Loucy (cell line): ENCODE data around the gene SIRPA.

Source experiments
- H2AFZ ChIP-seq: fragments of 200-600 bp; sonication (generic); 2 replicates; pipeline ENCODE4 v1.6.0; 2016; ENCODE audit warnings: antibody characterized with exemption, mild to moderate bottlenecking, low read length, moderate library complexity
- H3F3A ChIP-seq: fragments of 200-600 bp; 2 replicates; pipeline ENCODE4 v1.6.0; 2016; ENCODE audit warnings: antibody characterized with exemption, low read depth, mild to moderate bottlenecking
- H3K27me3 ChIP-seq: fragments of 200-600 bp; sonication (generic); 2 replicates; pipeline ENCODE4 v1.6.1; 2014; ENCODE audit warnings: low read length, mild to moderate bottlenecking; ENCODE audit not compliant: insufficient read depth, poor library complexity, severe bottlenecking
- H3K36me3 ChIP-seq: fragments of 200-600 bp; sonication (generic); 2 replicates; pipeline ENCODE4 v1.6.1; 2016; ENCODE audit warnings: low read length; ENCODE audit not compliant: insufficient read depth
- H3K4me1 ChIP-seq: fragments of 200-600 bp; sonication (generic); 2 replicates; pipeline ENCODE4 v1.5.1; 2014; ENCODE audit warnings: low read length, mild to moderate bottlenecking; ENCODE audit not compliant: insufficient read depth, poor library complexity, severe bottlenecking
- H3K4me2 ChIP-seq: fragments of 200-600 bp; sonication (generic); 2 replicates; pipeline ENCODE4 v1.6.0; 2014; ENCODE audit warnings: antibody characterized with exemption, low read length, low read depth, mild to moderate bottlenecking; ENCODE audit not compliant: poor library complexity, severe bottlenecking
- H3K4me3 ChIP-seq: fragments of 200-600 bp; sonication (generic); 2 replicates; pipeline ENCODE4 v1.5.1; 2014; ENCODE audit warnings: low read length, mild to moderate bottlenecking, mixed read lengths; ENCODE audit not compliant: poor library complexity, severe bottlenecking
- H3K79me2 ChIP-seq: fragments of 200-600 bp; sonication (generic); 2 replicates; pipeline ENCODE4 v1.6.1; 2014; ENCODE audit warnings: low read length; ENCODE audit not compliant: insufficient read depth
- H3K9ac ChIP-seq: fragments of 200-600 bp; sonication (generic); 2 replicates; pipeline ENCODE4 v1.6.0; 2014; ENCODE audit warnings: mild to moderate bottlenecking, low read depth, low read length, moderate library complexity; ENCODE audit not compliant: poor library complexity, severe bottlenecking
- H3K9me2 ChIP-seq: fragments of 200-600 bp; sonication (generic); replicated peaks from 2 replicates; pipeline ENCODE4 v1.6.1; 2016; ENCODE audit warnings: low read depth, low read length, mixed read lengths
- H3K9me3 ChIP-seq: fragments of 200-600 bp; sonication (generic); 2 replicates; pipeline ENCODE4 v1.6.1; 2014; ENCODE audit warnings: mild to moderate bottlenecking, antibody characterized with exemption, low read length, low read depth; ENCODE audit not compliant: insufficient read depth
- H4K20me1 ChIP-seq: fragments of 200-600 bp; sonication (generic); 2 replicates; pipeline ENCODE4 v1.6.0; 2014; ENCODE audit warnings: antibody characterized with exemption, low read length, mild to moderate bottlenecking; ENCODE audit not compliant: insufficient read depth, poor library complexity, severe bottlenecking
- EZH2phosphoT487 ChIP-seq: fragments of 200-600 bp; IDR thresholded peaks from 2 replicates; pipeline ENCODE4 v1.6.1; 2018; ENCODE audit warnings: antibody characterized with exemption, mild to moderate bottlenecking, moderate library complexity, borderline replicate concordance
- TF ChIP-seq, protein P1 (sequence below): fragments of 200-600 bp; sonication (generic); conservative IDR thresholded peaks from 2 replicates; pipeline ENCODE4 v1.5.1; 2014; ENCODE audit warnings: mild to moderate bottlenecking, antibody characterized with exemption, low read length

The SIRPA gene

DNA sequence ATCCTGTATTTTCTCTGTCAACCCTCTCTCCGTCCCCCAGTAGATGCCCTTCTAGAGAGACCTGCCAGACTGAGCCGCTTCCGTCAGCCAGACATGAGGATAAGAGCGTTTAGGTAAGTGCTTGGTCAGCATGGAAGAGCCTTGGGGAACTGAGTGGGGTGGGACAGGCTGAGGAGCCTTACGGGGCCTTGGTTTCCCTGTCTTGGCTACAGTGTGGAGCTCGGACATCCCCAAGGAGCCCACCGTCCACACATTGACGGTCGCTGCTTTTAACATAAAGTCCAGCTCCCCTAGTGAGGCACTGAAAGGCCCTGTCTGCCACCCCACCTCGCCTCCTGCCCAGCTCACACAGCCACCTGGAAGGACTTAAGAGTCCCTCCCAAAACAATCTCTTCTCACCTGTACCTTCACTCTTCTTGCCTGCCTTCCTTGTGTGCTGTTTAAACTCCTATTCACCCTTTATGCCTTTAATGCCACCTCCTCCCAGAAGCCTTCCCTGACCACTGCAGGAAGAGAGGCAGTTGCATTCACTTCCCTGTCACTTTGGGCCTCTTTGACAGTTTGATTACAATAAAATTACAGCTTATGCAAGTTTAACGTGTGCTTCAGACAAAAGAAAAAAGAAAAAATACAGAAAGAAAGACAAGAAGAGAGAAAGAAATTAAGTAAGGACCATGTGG lies 56.4 kb downstream of the SIRPA start:
- Histone ChIP-seq H3F3A (no peaks in the 10 kb centered on the region), H3K4me3 (no peak overlapping the region), H3K9me2 (no peaks in the 10 kb centered on the region), H3K27me3 (no peaks in the 10 kb centered on the region), H3K9me3 (no peaks in the 10 kb centered on the region), H3K9ac (no peak overlapping the region), H3K79me2 (no peaks in the 10 kb centered on the region), H4K20me1 (no peaks in the 10 kb centered on the region), H3K4me2 (no peak overlapping the region), H2AFZ (no peak overlapping the region), H3K36me3 (no peaks in the 10 kb centered on the region), H3K4me1 (no peaks in the 10 kb centered on the region)
- TF ChIP-seq, protein P1, sequence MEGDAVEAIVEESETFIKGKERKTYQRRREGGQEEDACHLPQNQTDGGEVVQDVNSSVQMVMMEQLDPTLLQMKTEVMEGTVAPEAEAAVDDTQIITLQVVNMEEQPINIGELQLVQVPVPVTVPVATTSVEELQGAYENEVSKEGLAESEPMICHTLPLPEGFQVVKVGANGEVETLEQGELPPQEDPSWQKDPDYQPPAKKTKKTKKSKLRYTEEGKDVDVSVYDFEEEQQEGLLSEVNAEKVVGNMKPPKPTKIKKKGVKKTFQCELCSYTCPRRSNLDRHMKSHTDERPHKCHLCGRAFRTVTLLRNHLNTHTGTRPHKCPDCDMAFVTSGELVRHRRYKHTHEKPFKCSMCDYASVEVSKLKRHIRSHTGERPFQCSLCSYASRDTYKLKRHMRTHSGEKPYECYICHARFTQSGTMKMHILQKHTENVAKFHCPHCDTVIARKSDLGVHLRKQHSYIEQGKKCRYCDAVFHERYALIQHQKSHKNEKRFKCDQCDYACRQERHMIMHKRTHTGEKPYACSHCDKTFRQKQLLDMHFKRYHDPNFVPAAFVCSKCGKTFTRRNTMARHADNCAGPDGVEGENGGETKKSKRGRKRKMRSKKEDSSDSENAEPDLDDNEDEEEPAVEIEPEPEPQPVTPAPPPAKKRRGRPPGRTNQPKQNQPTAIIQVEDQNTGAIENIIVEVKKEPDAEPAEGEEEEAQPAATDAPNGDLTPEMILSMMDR: no peak
- no peak for TF ChIP-seq EZH2phosphoT487

DNA sequence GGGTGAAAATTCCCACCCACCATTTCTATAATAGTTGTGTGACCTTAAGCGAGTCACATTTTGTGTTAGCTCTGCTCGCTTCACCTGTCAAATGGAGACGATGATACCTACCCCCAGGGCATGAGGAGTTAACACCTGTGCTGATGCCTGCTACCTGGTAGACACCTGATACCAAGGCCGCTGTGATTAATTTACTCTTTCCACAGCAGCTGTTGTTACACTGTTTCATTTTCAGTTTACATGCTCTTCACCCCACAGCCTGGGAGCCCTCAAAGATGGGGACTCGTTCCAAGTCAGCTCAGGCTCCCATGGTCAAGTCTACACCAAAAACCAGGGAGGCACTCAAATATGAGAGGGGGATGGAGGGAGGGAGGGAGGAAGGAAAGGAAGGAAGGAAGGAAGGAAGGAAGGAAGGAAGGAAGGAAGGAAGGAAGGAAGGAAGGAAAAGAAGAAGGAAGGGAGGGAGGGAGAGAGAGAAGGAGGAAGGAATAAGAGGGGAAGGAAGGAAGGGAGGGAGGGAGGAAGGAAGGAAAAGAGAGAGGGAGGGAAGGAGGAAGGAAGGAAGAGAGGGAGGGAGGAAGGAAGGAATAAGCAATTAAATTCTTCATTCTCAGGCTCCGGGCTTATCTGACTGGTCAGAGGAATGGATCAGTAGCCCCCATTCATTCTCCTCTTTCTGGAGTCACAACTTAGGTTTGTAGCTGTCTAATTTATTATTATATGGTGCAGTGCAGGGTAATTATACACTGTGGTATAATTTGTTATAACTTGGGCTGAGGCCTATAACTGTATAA lies 57.7 kb downstream of the SIRPA start:
- H4K20me1 ChIP-seq: no peaks in the 10 kb centered on the region
- no peak overlapping the region for H3K4me3 ChIP-seq
- no peak for TF ChIP-seq EZH2phosphoT487
- TF ChIP-seq, protein P1: no peak
- no peaks in the 10 kb centered on the region for H3K79me2 ChIP-seq
- H3K36me3 ChIP-seq: no peaks in the 10 kb centered on the region
- H2AFZ ChIP-seq: no peak overlapping the region
- H3K9me2 ChIP-seq: no peaks in the 10 kb centered on the region
- no peaks in the 10 kb centered on the region for H3K27me3 ChIP-seq
- no peaks in the 10 kb centered on the region for H3K9me3 ChIP-seq
- no peaks in the 10 kb centered on the region for H3F3A ChIP-seq
- no peak overlapping the region for H3K9ac ChIP-seq
- H3K4me1 ChIP-seq: no peaks in the 10 kb centered on the region
- no peak overlapping the region for H3K4me2 ChIP-seq

DNA sequence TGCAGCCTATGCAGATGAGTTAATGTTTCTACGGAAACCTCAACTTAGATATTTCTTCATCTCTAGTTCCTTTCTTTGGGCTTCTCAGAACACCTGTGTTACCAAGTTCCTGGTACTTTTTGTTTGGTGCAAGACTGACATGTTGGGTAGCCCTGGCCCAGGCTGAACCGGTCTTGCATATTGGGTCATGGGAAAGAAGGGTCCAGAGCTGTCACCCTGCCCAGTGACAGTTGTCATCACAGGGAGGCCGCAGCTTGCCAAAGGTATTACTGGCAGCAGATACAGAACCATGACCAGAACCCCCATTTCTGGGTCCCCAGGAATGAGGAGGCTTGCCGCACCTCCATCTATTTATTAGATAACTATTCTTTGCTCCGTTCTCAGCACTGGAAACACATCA lies 58.4 kb downstream of the SIRPA start:
- no peak for TF ChIP-seq EZH2phosphoT487
- TF ChIP-seq, protein P1: no peak
- Histone ChIP-seq H3F3A (no peaks in the 10 kb centered on the region), H3K9ac (no peak overlapping the region), H3K79me2 (no peaks in the 10 kb centered on the region), H3K27me3 (no peaks in the 10 kb centered on the region), H3K4me3 (no peak overlapping the region), H4K20me1 (no peaks in the 10 kb centered on the region), H3K9me3 (no peaks in the 10 kb centered on the region), H3K4me2 (no peak overlapping the region), H2AFZ (no peak overlapping the region), H3K36me3 (no peaks in the 10 kb centered on the region), H3K9me2 (no peaks in the 10 kb centered on the region), H3K4me1 (no peaks in the 10 kb centered on the region)
